Tibial artery (tissue), 4 donors: ENCODE data around the gene INPPL1.
"Not testable (repeated sequence)": the region's sequence is repeated elsewhere in the genome, so short reads cannot be mapped to it uniquely, and the experiment has no call there.

Experiments used
- DNase-seq, 2 donors: peaks; one replicate each; pipeline ENCODE4 v3.0.0-alpha.2; 2019
- H3K27ac ChIP-seq, 2 donors: fragments of 200-600 bp; sonication (generic) in 1 of 2; 1 replicate in 1 of 2; 2 replicates in 1 of 2; pipeline ENCODE4 v1.5.1; 2018 to 2019; ENCODE audit warnings: mild to moderate bottlenecking in 1 of 2
- H3K27me3 ChIP-seq, 2 donors: fragments of 200-600 bp; sonication (generic) in 1 of 2; one replicate each; pipeline versions ENCODE4 v1.5.1 to v1.6.0; 2016 to 2019
- H3K36me3 ChIP-seq, 3 donors: fragments of 200-600 bp; sonication (generic) in 2 of 3; one replicate each; pipeline ENCODE4 v1.5.1; 2016 to 2019; ENCODE audit warnings: mild to moderate bottlenecking in 2 of 3
- H3K4me1 ChIP-seq, 4 donors: fragments of 200-600 bp; sonication (generic) in 2 of 4; 1 replicate in 3 of 4; 2 replicates in 1 of 4; pipeline ENCODE4 v1.5.1; 2016 to 2019
- H3K4me3 ChIP-seq, 2 donors: fragments of 200-600 bp; sonication (generic) in 1 of 2; 1 replicate in 1 of 2; 2 replicates in 1 of 2; pipeline ENCODE4 v1.5.1; 2018 to 2019; ENCODE audit warnings: mild to moderate bottlenecking in 2 of 2
- H3K9me3 ChIP-seq, 3 donors: fragments of 200-600 bp; sonication (generic) in 1 of 3; one replicate each; pipeline ENCODE4 v1.5.1; 2016 to 2019
- intact Hi-C: fragments of 100-400 bp; cut with DNase I; formaldehyde crosslinking; loops from one replicate; pipeline ENCODE4 v1.15.0; 2023; ENCODE audit warnings: low total_unique reads
- TF ChIP-seq, protein P1 (sequence below), 2 experiments: fragments of 200-600 bp in 1 of 2; fragments of 450-650 bp in 1 of 2; IDR thresholded peaks; one replicate each; pipeline ENCODE4 v1.5.1; 2017 to 2019; ENCODE audit warnings: antibody characterized with exemption in 2 of 2, mild to moderate bottlenecking in 1 of 2, moderate library complexity in 1 of 2

INPPL1 gene

DNA sequence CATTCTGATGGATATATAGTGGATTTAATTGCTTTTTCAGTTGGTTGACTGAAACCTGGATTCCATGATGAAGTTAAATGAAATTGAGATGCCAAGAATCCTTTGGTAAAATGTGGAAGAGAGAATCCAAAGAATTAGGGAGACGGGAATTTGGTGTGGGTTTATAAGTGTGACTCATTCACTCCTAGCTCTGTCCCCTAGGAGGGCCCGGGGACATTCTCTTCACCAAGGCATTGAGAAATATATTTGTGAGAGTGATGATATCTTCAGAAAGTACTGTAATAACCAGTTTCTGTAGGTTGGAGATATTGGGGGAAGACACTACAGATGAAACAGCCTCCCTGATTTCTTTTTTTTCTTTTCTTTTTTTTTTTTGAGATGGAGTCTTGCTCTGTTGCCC, 33.0 kb downstream of the INPPL1 start:
- Histone ChIP-seq H3K4me3 (no peak overlapping the region), H3K27ac (no peak overlapping the region), H3K36me3 (no peaks in the 10 kb centered on the region), H3K4me1 (no peaks in the 10 kb centered on the region), H3K27me3 (peaks cover 0 to 29% of the 10 kb centered on the region in 2 donors), H3K9me3 (no peaks in the 10 kb centered on the region)
- no peak for DNase-seq
- TF ChIP-seq, protein P1, sequence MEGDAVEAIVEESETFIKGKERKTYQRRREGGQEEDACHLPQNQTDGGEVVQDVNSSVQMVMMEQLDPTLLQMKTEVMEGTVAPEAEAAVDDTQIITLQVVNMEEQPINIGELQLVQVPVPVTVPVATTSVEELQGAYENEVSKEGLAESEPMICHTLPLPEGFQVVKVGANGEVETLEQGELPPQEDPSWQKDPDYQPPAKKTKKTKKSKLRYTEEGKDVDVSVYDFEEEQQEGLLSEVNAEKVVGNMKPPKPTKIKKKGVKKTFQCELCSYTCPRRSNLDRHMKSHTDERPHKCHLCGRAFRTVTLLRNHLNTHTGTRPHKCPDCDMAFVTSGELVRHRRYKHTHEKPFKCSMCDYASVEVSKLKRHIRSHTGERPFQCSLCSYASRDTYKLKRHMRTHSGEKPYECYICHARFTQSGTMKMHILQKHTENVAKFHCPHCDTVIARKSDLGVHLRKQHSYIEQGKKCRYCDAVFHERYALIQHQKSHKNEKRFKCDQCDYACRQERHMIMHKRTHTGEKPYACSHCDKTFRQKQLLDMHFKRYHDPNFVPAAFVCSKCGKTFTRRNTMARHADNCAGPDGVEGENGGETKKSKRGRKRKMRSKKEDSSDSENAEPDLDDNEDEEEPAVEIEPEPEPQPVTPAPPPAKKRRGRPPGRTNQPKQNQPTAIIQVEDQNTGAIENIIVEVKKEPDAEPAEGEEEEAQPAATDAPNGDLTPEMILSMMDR (IDR thresholded peaks at IDR 0.05): no peak
- intact Hi-C loops: no loop called here

DNA sequence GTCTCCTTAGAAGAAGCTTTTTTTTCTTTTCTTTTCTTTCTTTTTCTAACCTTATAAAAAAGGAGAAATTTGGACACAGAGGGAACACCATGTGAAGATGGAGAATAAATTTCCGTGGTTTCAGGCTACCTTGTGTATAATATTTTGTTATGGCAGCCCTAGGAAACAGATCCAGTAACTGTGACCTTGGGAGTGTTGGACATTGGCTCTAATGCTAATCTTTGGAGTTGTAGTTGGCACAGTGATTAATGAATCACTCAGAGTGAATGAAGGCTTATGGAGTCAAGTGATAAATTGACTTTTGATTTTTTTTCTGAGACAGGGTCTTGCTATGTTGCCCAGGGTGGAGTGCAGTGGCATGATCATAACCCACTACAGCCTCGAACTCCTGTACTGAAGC, 34.9 kb downstream of the INPPL1 start:
- H3K4me1 ChIP-seq: no peaks in the 10 kb centered on the region
- intact Hi-C loops: no loop called here
- no peak overlapping the region for H3K27ac ChIP-seq
- TF ChIP-seq, protein P1 (IDR thresholded peaks at IDR 0.05): no peak
- H3K4me3 ChIP-seq: no peak overlapping the region
- H3K9me3 ChIP-seq: no peaks in the 10 kb centered on the region
- H3K27me3 ChIP-seq: peaks cover 0 to 18% of the 10 kb centered on the region in 2 donors
- no peaks in the 10 kb centered on the region for H3K36me3 ChIP-seq
- DNase-seq: no peak

DNA sequence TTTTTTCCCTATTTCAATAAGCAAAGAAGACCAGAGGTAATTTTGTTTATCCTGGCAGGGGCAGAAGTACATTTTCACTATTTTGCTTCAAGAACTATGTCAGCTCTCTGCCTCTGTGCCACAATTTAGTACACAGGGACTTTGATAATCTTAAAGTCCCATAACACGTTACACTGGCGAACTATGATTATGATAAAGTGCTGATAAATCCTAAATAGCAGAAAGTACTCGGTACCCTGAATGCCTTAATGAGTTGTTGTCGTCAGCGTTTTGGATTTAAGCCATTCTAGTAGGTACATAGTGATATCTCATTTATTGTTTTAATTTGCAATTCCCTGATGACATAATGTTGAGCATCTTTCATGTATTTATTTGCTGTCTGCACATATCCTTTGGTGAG, 36.0 kb downstream of the INPPL1 start:
- Histone ChIP-seq H3K4me3 (no peak overlapping the region), H3K36me3 (no peaks in the 10 kb centered on the region), H3K4me1 (no peaks in the 10 kb centered on the region), H3K27me3 (peaks cover 0 to 20% of the 10 kb centered on the region in 2 donors), H3K9me3 (no peaks in the 10 kb centered on the region), H3K27ac (no peak overlapping the region)
- no peak for DNase-seq
- intact Hi-C loops: no loop called here
- TF ChIP-seq, protein P1 (IDR thresholded peaks at IDR 0.05): no peak

DNA sequence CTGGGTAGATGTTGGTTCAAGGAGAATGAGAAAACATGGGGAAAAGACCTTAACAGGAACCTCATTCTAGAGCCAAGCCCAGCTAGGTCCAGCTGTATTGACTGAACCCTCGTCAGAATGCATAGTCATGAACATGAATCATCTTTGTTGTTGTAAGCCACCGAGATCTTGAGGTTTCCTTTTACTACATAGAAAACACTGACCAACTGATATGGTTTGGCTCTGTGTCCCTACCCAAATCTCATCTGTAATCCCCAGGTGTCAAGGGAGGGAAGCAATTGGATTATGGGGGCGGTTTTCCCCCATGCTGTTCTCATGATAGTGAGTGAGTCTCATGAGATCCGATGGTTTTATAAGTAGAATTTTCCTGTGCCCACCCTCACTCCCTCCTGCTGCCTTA, 38.8 kb downstream of the INPPL1 start:
- no peaks in the 10 kb centered on the region for H3K36me3 ChIP-seq
- H3K27me3 ChIP-seq: peaks cover 0 to 20% of the 10 kb centered on the region in 2 donors
- intact Hi-C loops: no loop called here
- DNase-seq: no peak
- H3K4me1 ChIP-seq: peaks cover 0 to 8% (median 0%) of the 10 kb centered on the region in 4 donors
- no peak overlapping the region for H3K27ac ChIP-seq
- no peak overlapping the region for H3K4me3 ChIP-seq
- no peaks in the 10 kb centered on the region for H3K9me3 ChIP-seq
- TF ChIP-seq, protein P1 (IDR thresholded peaks at IDR 0.05): no peak

DNA sequence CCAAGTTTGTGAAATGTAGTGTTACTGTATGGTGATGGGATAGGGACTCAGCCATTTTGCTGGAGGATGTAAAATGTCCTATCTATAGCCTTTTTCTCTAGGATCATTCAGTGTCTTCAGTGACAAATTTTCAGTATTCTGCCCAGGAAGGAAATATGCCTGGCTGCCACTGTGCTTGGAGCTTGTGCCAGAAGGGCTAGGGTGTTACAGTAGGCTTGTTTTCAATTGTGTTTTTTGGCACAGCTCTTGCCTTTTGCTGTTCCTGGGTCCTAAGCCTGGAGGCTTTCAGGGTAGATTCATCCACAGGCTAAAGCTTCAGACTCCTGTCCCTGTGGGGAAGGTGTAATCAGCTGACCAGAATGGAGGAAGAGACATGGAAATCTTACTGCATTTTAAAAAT, 41.4 kb downstream of the INPPL1 start:
- Histone ChIP-seq H3K4me3 (no peak overlapping the region), H3K9me3 (no peaks in the 10 kb centered on the region), H3K36me3 (no peaks in the 10 kb centered on the region), H3K4me1 (peaks cover 0 to 8% (median 0%) of the 10 kb centered on the region in 4 donors), H3K27ac (no peak overlapping the region), H3K27me3 (peaks cover 0 to 32% of the 10 kb centered on the region in 2 donors)
- no peak for DNase-seq
- TF ChIP-seq, protein P1 (IDR thresholded peaks at IDR 0.05): no peak
- intact Hi-C loops: no loop called here

DNA sequence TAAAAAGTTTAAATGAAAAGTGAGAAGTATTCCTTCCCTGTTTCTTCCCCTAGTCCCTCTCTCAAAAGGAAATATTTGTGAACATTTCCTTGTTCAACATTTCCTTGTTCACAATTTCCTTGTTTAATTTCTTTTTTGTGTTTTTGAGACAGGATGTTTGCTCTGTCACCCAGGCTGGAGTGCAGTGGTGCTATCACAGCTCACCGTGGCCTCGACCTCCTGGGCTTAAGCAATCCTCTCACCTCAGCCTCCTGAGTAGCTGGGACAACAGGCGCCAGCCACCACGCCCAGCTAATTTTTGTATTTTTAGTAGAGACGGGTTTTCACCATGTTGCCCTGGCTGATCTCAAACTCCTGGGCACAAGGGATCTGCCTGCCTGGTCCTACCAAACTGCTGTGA, 42.4 kb downstream of the INPPL1 start:
- peaks cover 0 to 26% of the 10 kb centered on the region in 2 donors for H3K27me3 ChIP-seq
- H3K9me3 ChIP-seq, H3K36me3 ChIP-seq, H3K27ac ChIP-seq, DNase-seq, H3K4me3 ChIP-seq, H3K4me1 ChIP-seq, intact Hi-C loops: not testable (repeated sequence)
